G401 (cell line): ENCODE results near the gene ZMYND8. TPM values are rescaled to one million over a fixed set of nuclear protein-coding genes. Genes with fewer than 3 reads are reported as not detected.
A peak's percentile ranks its signal among the peaks of the same experiment; 100 is the strongest.
"Not testable (repeated sequence)": the region's sequence is repeated elsewhere in the genome, so short reads cannot be mapped to it uniquely, and the experiment has no call there.

Experiments
- DNase-seq: peaks from one replicate; pipeline ENCODE4 v3.0.0-alpha.2; 2015; ENCODE audit warnings: low spot score
- in situ Hi-C: cut with HindIII; loops from 2 replicates; pipeline ENCODE4 v1.10.0; 2016; ENCODE audit warnings: low sequenced_read_pairs, mixed read lengths
- total RNA-seq: library from RNA; depleted of rRNA; stranded (reverse); fragments of >200 nt; shearing (Covaris generic); gene quantifications from 2 replicates; pipeline ENCODE4 v1.2.3, GENCODE V29; 2014

The ZMYND8 gene
- total RNA-seq, 1 experiment from 2014 or later: 24.7 TPM

DNA sequence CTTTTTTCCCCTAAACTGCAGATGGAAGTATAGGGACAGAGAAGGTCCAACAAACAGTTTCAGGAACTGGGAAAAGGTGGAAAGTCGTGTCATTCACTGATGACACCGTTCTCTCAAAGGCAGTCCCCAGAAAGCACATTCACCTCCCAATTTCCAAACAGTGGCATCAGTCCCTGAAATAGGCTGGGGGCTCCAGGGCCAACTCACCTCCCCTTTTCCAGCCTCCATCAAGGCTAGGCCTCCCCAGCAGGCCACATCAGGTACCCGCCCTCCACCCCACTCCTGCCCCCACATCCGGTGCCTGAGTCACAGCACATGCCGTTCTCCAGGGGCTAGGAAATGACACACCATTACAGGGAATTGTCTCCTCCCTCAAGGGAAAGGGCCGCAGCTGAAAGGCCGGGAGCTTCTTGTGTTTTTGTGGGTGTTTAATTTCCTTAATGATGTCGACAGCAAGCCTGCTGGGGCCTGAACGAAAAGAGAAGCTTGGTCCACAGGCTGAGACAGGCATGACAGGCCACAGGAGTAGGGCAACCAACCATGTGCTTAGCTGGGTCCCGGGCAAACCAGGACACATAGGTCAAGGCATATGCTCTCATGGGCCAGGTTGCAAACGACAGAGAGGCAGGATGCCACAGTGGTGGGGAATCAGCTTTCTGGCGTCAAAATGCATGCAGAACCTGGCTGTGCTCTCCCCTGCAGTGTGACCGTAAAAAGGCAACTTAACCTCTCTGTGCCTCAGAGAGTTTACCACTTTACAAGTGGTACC lies 39.2 kb downstream of the ZMYND8 start:
- peak; percentile 46 for DNase-seq

GRCh38 chr20:47316776-47317126 lies 39.7 kb downstream of the ZMYND8 start:
- in situ Hi-C loops: no loop called here
- DNase-seq: no peak

More for the DNA sequence above, 39.2 kb downstream of the ZMYND8 start:
- in situ Hi-C loops: no loop called here

GRCh38 chr20:47315339-47316056 lies 41.0 kb downstream of the ZMYND8 start:
- DNase-seq: no peak
- in situ Hi-C loops: no loop called here

DNA sequence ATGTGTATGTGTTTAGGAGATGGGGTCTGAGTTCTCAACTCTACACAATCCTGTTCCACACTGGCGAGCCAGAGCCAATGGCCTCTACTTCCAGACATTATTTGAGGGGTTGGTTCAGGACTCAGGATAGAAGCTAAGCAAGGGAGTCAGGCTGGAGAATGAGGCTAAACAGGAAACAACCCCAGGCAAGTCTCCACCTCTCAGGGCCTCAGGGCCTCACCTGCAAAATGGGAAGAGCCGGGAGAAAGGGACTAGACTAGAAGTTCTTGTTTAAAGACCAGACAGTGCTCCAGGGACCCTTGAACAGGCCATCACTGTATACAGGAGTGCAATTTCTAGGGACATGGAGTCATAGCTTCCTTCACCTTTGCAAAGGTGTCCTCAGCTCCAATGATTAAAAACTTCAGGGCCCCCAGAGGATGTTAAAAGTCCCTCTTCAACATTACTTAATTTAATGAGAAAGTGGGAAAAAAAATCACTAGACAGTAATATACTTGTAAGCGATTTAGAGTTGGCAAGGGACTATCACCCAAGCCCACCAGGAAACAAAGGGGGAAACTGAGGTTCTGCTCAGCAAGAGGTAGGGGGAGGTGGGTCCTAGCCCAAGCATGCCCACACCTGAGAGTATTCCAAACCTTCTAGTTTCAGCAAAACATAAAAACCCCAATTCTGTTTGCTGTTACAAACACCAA lies 41.7 kb downstream of the ZMYND8 start:
- in situ Hi-C loops: no loop called here
- DNase-seq: no peak

DNA sequence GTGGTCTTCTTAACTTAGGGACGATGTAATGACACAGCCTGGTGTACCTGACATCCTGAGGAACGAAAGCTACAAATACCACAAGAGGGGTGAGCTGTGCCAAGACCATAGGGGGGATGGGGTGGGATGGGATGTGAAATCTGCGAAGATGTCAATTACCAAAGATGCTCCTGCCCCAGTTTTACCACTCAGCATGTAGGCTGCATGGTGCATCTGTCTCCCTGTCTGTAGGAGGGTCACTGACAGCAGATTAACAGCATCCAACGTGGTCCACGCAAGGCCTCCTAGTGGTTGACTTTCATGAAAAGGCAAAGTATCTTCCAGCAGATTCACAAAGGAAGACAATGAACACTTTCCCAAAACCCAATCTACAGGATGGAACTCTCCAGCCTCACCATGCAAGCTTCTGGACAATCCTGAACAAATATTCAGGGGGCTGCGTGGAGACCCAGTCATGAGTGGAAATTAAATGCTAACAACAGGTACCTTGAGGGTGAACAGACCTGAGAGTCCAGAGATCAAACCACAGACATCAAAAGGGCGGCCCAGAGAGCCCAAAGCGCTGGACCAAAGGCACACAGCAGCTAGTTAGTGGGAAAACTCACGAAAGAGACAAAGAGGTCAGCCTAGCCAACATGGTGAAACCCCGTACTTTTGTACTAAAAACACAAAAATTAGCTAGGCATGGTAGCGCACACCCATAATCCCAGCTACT lies 44.4 kb downstream of the ZMYND8 start:
- in situ Hi-C loops: no loop called here
- no peak for DNase-seq

DNA sequence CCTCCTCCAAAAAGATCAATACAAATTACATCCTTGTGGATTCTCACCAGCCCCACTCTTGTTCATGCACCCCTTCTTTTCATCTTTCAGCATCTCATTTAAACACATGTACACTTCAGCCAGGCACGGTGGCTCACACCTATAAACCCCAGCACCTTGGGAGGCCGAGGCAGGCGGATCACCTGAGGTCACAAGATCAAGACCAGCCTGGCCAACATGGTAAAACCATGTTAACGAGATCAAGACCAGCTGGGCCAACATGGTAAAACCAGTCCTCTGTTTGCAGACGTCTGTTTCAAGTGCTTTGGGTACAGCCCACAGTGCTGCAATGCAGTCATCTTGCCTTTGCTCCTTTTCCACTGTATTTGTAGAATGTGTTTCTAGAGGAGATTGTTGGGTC lies 45.3 kb downstream of the ZMYND8 start:
- in situ Hi-C loops: no loop called here
- DNase-seq: no peak

DNA sequence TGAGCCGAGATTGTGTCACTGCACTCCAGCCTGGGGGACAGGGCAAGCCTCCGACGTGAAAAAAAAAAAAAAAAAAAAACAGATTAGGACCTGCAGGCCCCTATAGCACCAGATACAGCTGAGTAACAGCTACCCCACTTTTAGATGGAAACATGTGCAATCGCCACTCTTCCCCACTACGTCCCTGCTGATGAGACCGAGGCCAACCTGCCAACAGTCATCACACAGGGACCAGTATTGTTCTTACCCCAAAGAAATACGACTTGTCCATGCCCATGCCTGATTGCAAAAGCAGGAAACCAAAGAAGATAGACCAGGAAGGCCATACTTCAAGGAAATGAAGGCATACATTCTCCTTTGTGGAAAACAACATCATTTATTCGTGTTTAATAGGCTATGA lies 45.8 kb downstream of the ZMYND8 start:
- in situ Hi-C loops: no loop called here

GRCh38 chr20:47309806-47310426 lies 46.6 kb downstream of the ZMYND8 start:
- in situ Hi-C loops: no loop called here
- no peak for DNase-seq

More for the DNA sequence above, 45.8 kb downstream of the ZMYND8 start:
- no peak for DNase-seq

- in situ Hi-C loops: no loop called here
- DNase-seq: no peak
Measured at GRCh38 chr20:47309394-47309793, 47.1 kb downstream of the ZMYND8 start.

DNA sequence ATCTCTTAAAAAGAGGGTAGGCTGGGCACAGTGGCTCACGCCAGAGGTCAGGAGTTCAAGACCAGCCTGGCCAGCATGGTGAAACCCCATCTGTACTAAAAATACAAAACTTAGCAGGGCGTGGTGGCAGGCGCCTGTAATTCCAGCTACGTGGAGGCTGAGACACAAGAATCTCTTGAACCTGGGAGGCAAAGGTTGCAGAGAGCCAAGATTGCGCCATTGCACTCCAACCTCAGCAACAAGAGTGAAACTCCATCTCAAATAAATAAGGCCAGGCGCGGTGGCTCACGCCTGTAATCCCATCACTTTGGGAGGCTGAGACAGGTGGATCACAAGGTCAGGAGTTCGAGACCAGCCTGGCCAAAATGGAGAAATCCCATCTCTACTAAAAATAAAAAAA lies 48.9 kb downstream of the ZMYND8 start:
- DNase-seq, in situ Hi-C loops: not testable (repeated sequence)

- in situ Hi-C loops: no loop called here
- DNase-seq: no peak
Measured at GRCh38 chr20:47306755-47307370, 49.6 kb downstream of the ZMYND8 start.

- DNase-seq: no peak
- in situ Hi-C loops: no loop called here
Measured at GRCh38 chr20:47306095-47306494, 50.4 kb downstream of the ZMYND8 start.

GRCh38 chr20:47305667-47306066 lies 50.8 kb downstream of the ZMYND8 start:
- no peak for DNase-seq
- in situ Hi-C loops: no loop called here

DNA sequence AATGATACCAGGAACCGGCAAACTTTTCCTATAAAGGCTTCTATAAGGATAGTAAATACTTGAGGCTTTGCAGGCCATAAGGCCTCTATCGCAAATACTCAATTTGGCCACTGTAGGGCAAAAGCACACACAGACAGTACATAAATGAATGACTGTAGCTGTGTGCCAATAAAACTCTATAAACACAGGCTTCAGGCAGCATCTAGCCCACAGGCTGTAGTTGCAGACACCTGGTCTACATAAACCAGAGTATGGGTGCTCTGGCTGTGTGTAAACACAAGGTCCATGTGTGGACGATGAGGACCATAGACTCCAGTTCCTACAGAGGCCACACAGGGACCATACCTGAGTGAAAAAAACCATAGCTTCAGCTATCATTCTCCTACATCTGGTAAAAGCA lies 52.2 kb downstream of the ZMYND8 start:
- no peak for DNase-seq
- in situ Hi-C loops: no loop called here

GRCh38 chr20:47303736-47304135 lies 52.8 kb downstream of the ZMYND8 start:
- no peak for DNase-seq
- in situ Hi-C loops: no loop called here

GRCh38 chr20:47300071-47300470 lies 56.4 kb downstream of the ZMYND8 start:
- DNase-seq: no peak
- in situ Hi-C loops: no loop called here

- DNase-seq: peak; percentile 39
- in situ Hi-C loops: no loop called here
Measured at GRCh38 chr20:47298624-47299023, 57.9 kb downstream of the ZMYND8 start.

DNA sequence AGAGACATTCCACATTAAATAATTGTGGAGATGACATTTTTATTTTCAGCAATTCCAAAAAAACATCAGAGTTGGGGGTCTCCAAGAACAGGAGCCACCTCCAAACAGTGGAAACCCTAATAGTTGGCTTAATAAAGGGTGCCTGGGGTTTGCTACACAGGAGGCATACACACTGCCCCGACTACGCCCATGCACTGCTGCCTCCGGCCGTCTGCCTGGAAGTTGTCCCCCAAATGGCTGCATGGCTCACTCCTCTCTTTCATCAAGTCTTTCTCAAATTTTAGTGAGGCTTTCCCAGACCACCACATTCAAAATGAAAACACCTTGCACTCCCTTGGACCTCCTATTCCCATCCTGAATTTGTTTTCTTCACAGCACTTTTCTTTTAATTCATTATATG lies 58.8 kb downstream of the ZMYND8 start:
- in situ Hi-C loops: no loop called here
- DNase-seq: no peak

- in situ Hi-C loops: no loop called here
Measured at GRCh38 chr20:47296950-47297349, 59.5 kb downstream of the ZMYND8 start.

More at GRCh38 chr20:47296950-47297349, 59.5 kb downstream of the ZMYND8 start:
- no peak for DNase-seq
